Neural cell (in vitro differentiated cells): ENCODE measurements around the gene RAB11FIP3. TPM values are rescaled to one million over a fixed set of nuclear protein-coding genes. Genes with fewer than 3 reads are reported as not detected.

Source experiments
- H2AFZ ChIP-seq: fragments of 200-600, 300-800 bp; sonication (generic), shearing (Covaris generic); 2 replicates; pipeline ENCODE4 v1.6.0; 2014; ENCODE audit warnings: low read depth, mild to moderate bottlenecking, antibody characterized with exemption, low read length, moderate library complexity
- H3F3A ChIP-seq: fragments of 200-600 bp; shearing (Covaris generic); 2 replicates; pipeline ENCODE4 v1.6.1; 2016; ENCODE audit warnings: mild to moderate bottlenecking, moderate library complexity, mixed read lengths, antibody characterized with exemption, low read length; ENCODE audit not compliant: insufficient read depth, poor library complexity, severe bottlenecking
- H3K27ac ChIP-seq: fragments of 200-600, 300-800 bp; sonication (generic), shearing (Covaris generic); 2 replicates; pipeline ENCODE4 v1.5.1; 2014; ENCODE audit warnings: mild to moderate bottlenecking, low read length, moderate library complexity
- H3K27me3 ChIP-seq: fragments of 300-800, 200-600 bp; sonication (generic), shearing (Covaris generic); 2 replicates; pipeline ENCODE4 v1.6.0; 2014; ENCODE audit warnings: mild to moderate bottlenecking, low read depth, low read length, moderate library complexity; ENCODE audit not compliant: insufficient read depth
- H3K36me3 ChIP-seq: fragments of 300-800, 200-600 bp; sonication (generic), shearing (Covaris generic); 2 replicates; pipeline ENCODE4 v1.5.1; 2014; ENCODE audit warnings: mild to moderate bottlenecking, antibody characterized with exemption, low read length, moderate library complexity; ENCODE audit not compliant: insufficient read depth
- H3K4me2 ChIP-seq: fragments of 300-800, 200-600 bp; sonication (generic), shearing (Covaris generic); 2 replicates; pipeline ENCODE4 v1.6.0; 2014; ENCODE audit warnings: mild to moderate bottlenecking, low read length
- H3K4me3 ChIP-seq: fragments of 300-800, 200-600 bp; sonication (generic), shearing (Covaris generic); 2 replicates; pipeline ENCODE4 v1.5.1; 2014; ENCODE audit warnings: mild to moderate bottlenecking, low read length, moderate library complexity
- H3K79me2 ChIP-seq: fragments of 200-600 bp; shearing (Covaris generic); replicated peaks from 2 replicates; pipeline ENCODE4 v1.6.0; 2014; ENCODE audit warnings: mild to moderate bottlenecking, low read length, moderate library complexity; ENCODE audit not compliant: insufficient read depth
- H3K9ac ChIP-seq: fragments of 300-800, 200-600 bp; sonication (generic), shearing (Covaris generic); 2 replicates; pipeline ENCODE4 v1.6.1; 2016; ENCODE audit warnings: mild to moderate bottlenecking, low read length, mixed read lengths
- H3K9me2 ChIP-seq: fragments of 200-600 bp; shearing (Covaris generic); 2 replicates; pipeline ENCODE4 v1.6.1; 2016; ENCODE audit warnings: mild to moderate bottlenecking, low read length, mixed read lengths; ENCODE audit not compliant: insufficient read depth
- H3K9me3 ChIP-seq: fragments of 200-600, 300-800 bp; sonication (generic), shearing (Covaris generic); 2 replicates; pipeline ENCODE4 v1.6.1; 2016; ENCODE audit warnings: mild to moderate bottlenecking, mixed run types, low read length, moderate library complexity, mixed read lengths
- H4K20me1 ChIP-seq: fragments of 200-600 bp; shearing (Covaris generic); 2 replicates; pipeline ENCODE4 v1.6.1; 2016; ENCODE audit warnings: mild to moderate bottlenecking, mixed run types; ENCODE audit not compliant: insufficient read depth
- CTCF ChIP-seq: fragments of 450-650 bp; IDR thresholded peaks from 2 replicates; pipeline ENCODE4 v1.5.1; 2014; ENCODE audit warnings: antibody characterized with exemption, mild to moderate bottlenecking, moderate library complexity; ENCODE audit not compliant: poor library complexity, severe bottlenecking
- EP300 ChIP-seq: fragments of 450-650 bp; conservative IDR thresholded peaks from 2 replicates; pipeline ENCODE4 v1.6.1; 2014; ENCODE audit warnings: antibody characterized with exemption, mild to moderate bottlenecking, moderate library complexity; ENCODE audit not compliant: poor library complexity, severe bottlenecking
- EZH2 ChIP-seq: fragments of 200-600, 300-800 bp; shearing (Covaris generic), sonication (generic); IDR thresholded peaks from 2 replicates; pipeline ENCODE4 v1.6.1; 2014; ENCODE audit warnings: antibody characterized with exemption, low read length, borderline replicate concordance, mild to moderate bottlenecking; ENCODE audit not compliant: insufficient read depth, poor library complexity, severe bottlenecking
- MXI1 ChIP-seq: fragments of 450-650 bp; conservative IDR thresholded peaks from 2 replicates; pipeline ENCODE4 v1.6.1; 2014; ENCODE audit warnings: antibody characterized with exemption, mild to moderate bottlenecking; ENCODE audit not compliant: poor library complexity, severe bottlenecking
- POLR2AphosphoS5 ChIP-seq: IDR thresholded peaks from 2 replicates; pipeline ENCODE4 v1.6.1; 2012
- RAD21 ChIP-seq: fragments of 450-650 bp; conservative IDR thresholded peaks from 2 replicates; pipeline ENCODE4 v1.6.1; 2014; ENCODE audit warnings: antibody characterized with exemption, mild to moderate bottlenecking, moderate library complexity
- REST ChIP-seq: IDR thresholded peaks from 2 replicates; pipeline ENCODE4 v1.6.1; 2012; ENCODE audit warnings: borderline replicate concordance
- SMC3 ChIP-seq: fragments of 450-650 bp; conservative IDR thresholded peaks from 2 replicates; pipeline ENCODE4 v1.6.1; 2014; ENCODE audit warnings: antibody characterized with exemption, mild to moderate bottlenecking, moderate library complexity; ENCODE audit not compliant: poor library complexity
- TAF1 ChIP-seq: IDR thresholded peaks from 2 replicates; pipeline ENCODE4 v1.6.1; 2012; ENCODE audit warnings: low read depth
- polyA plus RNA-seq: library from polyadenylated mRNA; depleted of rRNA; stranded (reverse); fragments of >200 nt; gene quantifications from 2 replicates; pipeline ENCODE4 v1.2.3, GENCODE V29; 2014

RAB11FIP3 gene
- polyA plus RNA-seq, 1 donor from 2014 or later: 55.0 TPM

- H3F3A ChIP-seq: no peaks in the 10 kb centered on the region
- no peak within 1 kb of the TSS for H2AFZ ChIP-seq
- TF ChIP-seq MXI1 (no peak), TAF1 (no peak), SMC3 (no peak), EZH2 (no peak), CTCF (no peak), RAD21 (no peak), REST (no peak), EP300 (no peak), POLR2AphosphoS5 (no peak)
- H3K9me3 ChIP-seq: no peaks in the 10 kb centered on the region
- H3K4me2 ChIP-seq: no peak within 1 kb of the TSS
- peaks cover 39% of the 10 kb centered on the region for H3K27me3 ChIP-seq
- H3K79me2 ChIP-seq: no peaks in the 10 kb centered on the region
- no peaks in the 10 kb centered on the region for H3K36me3 ChIP-seq
- no peaks in the 10 kb centered on the region for H3K9me2 ChIP-seq
- H4K20me1 ChIP-seq: no peaks in the 10 kb centered on the region
- H3K27ac ChIP-seq: no peak within 1 kb of the TSS
- H3K4me3 ChIP-seq: no peak within 1 kb of the TSS
- H3K9ac ChIP-seq: no peak within 1 kb of the TSS
Observed at GRCh38 chr16:560204-560700, 134.8 kb downstream of the RAB11FIP3 start, which contains the start of gene PRR35. Gene PRR35, plus strand, starts transcription at chr16:560394. Its CDS starts 2,901 bp downstream, at chr16:563295.

GRCh38 chr16:560701-561412, 135.4 kb downstream of the RAB11FIP3 start:
- no peak for TF ChIP-seq CTCF
- TF ChIP-seq EZH2: no peak
- no peak for TF ChIP-seq SMC3
- TF ChIP-seq RAD21: no peak
- no peak for TF ChIP-seq MXI1
- no peak for TF ChIP-seq TAF1
- TF ChIP-seq REST: no peak
- TF ChIP-seq EP300: no peak
- TF ChIP-seq POLR2AphosphoS5: no peak
- H3K4me3 ChIP-seq: no peak overlapping the region
- no peak overlapping the region for H3K4me2 ChIP-seq

More at GRCh38 chr16:560701-561412, 135.4 kb downstream of the RAB11FIP3 start:
- no peaks in the 10 kb centered on the region for H3K9me3 ChIP-seq
- no peaks in the 10 kb centered on the region for H3K36me3 ChIP-seq
- H2AFZ ChIP-seq: no peak overlapping the region
- no peak overlapping the region for H3K27ac ChIP-seq
- H3F3A ChIP-seq: no peaks in the 10 kb centered on the region
- H3K9me2 ChIP-seq: no peaks in the 10 kb centered on the region
- no peaks in the 10 kb centered on the region for H3K79me2 ChIP-seq
- no peak overlapping the region for H3K9ac ChIP-seq
- no peaks in the 10 kb centered on the region for H4K20me1 ChIP-seq
- peaks cover 39% of the 10 kb centered on the region for H3K27me3 ChIP-seq
